Left colon (tissue), 2 donors: Measurements from ENCODE around the gene FKBP4. TPM values are rescaled to one million over a fixed set of nuclear protein-coding genes. Genes with fewer than 3 reads are reported as not detected.

ENCODE experiments used
- ATAC-seq: fragments of 200-7000 bp; cut with Tn5 transposase; one replicate; pipeline ENCODE4 v1.9.1; 2020; ENCODE audit warnings: mild to moderate bottlenecking, moderate library complexity
- DNase-seq, 2 donors: peaks; one replicate each; pipeline ENCODE4 v3.0.0-alpha.2; 2020
- intact Hi-C, 2 donors: fragments of 100-400 bp; cut with DNase I in 1 of 2; cut with micrococcal nuclease in 1 of 2; formaldehyde crosslinking; loops; one replicate each; pipeline versions ENCODE4 v1.11.2 to v1.14.0; 2022; cut with DNase I, micrococcal nuclease
- total RNA-seq, 2 donors: library from RNA; stranded (reverse); fragmentation: NEBNext Ultra II Directional; extraction: Animal tissue kit (Norgen Biotek cat#: 25700); gene quantifications; one replicate each; pipeline ENCODE4 v1.2.1, GENCODE V29; 2021
- donor health status: DM: no; HTN: no; CAD: no.
- donor health status: DM: yes; HTN: yes; CAD: no.

Gene FKBP4
- total RNA-seq, 2 donors from 2014 or later: 66.3 to 67.9 TPM

GRCh38 chr12:2775431-2775830, 19.3 kb upstream of the FKBP4 start:
- DNase-seq: no peak
- no peak for ATAC-seq
- intact Hi-C loops: no loop called here

- intact Hi-C loops: no loop called here
- DNase-seq: no peak
- ATAC-seq: no peak
These were observed 18.5 kb upstream of the FKBP4 start for GRCh38 chr12:2776129-2776806.

GRCh38 chr12:2779281-2779680, 15.5 kb upstream of the FKBP4 start:
- DNase-seq (no peak), ATAC-seq (peak; percentile 87)
- intact Hi-C loops: no loop called here

GRCh38 chr12:2783936-2784600, 10.7 kb upstream of the FKBP4 start:
- peak; percentile 87 for ATAC-seq
- intact Hi-C loops: loop anchor here in 1 of 2 donors (5.0 kb wide), 1 partner anchor 42 kb away; no protein-coding TSS in a partner anchor
- DNase-seq: peak in 1 of 2 donors; percentile 66

DNA sequence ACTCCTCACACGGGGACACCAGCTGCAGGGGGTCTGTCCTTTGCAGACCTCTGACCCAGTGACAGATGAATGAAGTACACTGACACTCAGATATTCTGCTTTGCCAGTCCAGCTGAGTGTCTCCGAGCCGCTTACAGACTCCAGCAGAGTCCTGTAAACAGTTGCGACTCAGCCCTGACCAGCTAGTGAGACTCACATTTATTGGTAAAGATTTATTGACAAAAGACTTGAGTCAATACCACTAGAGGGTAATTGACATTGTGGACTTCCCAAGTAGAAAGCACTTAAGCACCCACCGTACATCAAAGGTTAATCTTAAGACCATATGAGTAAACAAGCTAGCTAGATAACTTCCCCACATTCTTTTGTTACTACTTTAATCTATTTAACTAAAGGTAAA, 9.8 kb upstream of the FKBP4 start:
- intact Hi-C loops: no loop called here
- peak; percentile 82 for ATAC-seq

GRCh38 chr12:2791089-2791488, 3.7 kb upstream of the FKBP4 start:
- intact Hi-C loops: no loop called here
- ATAC-seq (no peak), DNase-seq (no peak)

More for the DNA sequence above, 9.8 kb upstream of the FKBP4 start:
- DNase-seq: no peak

GRCh38 chr12:2792671-2793500, 1.9 kb upstream of the FKBP4 start:
- ATAC-seq (no peak), DNase-seq (no peak)
- intact Hi-C loops: no loop called here

DNA sequence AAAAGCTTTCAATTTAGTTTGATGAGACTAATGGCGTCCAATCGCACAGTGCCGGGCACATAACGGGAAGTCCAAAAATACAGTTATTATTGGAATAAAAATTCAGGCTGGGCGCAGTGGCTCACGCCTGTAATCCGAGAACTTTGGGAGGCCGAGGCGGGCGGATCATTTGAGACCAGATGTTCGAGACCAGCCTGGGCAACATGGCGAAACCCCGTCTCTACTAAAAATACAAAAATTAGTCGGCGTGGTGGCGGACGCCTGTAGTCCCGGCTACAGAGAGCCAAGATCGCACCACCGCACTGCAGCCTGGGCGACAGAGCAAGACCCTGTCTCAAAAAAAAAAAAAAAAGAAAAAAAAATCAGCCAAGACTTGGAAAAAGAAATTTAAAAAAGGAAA, 1.2 kb upstream of the FKBP4 start:
- ATAC-seq (no peak), DNase-seq (no peak)
- intact Hi-C loops: no loop called here

- DNase-seq (no peak), ATAC-seq (peak; percentile 62)
- intact Hi-C loops: no loop called here
These were observed 507 bp upstream of the FKBP4 start for GRCh38 chr12:2794191-2794735.

- DNase-seq: peak; percentile 80 to 89
- peak; percentile 79 for ATAC-seq
- intact Hi-C loops: no loop called here
These were observed 769 bp downstream of the FKBP4 start for GRCh38 chr12:2795291-2796186.

DNA sequence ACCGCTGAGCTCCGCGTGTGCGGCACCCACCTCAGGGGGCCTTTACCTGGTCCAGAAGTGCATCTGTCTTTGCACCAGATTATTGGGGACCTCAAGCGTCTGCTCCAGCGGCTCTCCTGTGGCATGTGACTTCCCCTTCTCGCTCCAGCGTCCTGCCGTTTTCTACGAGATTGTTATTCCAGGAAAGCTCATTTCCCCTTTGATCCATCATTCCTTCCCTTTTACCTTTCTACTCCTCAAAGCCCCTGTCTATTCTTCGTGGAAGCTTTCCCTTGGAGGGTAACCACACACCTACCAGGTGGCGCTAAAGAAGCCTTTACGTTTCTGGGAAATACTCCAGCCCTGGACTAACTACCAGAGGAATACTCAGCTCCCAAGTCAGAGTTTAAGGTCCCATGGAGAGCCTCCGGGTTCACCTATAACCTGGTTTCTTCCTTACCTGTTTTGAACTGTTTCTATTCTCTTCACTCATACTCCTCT, 1.5 kb downstream of the FKBP4 start:
- DNase-seq: no peak

GRCh38 chr12:2797721-2798418, 3.1 kb downstream of the FKBP4 start:
- intact Hi-C loops: no loop called here
- DNase-seq (no peak), ATAC-seq (no peak)

More for the DNA sequence above, 1.5 kb downstream of the FKBP4 start:
- intact Hi-C loops: no loop called here
- ATAC-seq: peak; percentile 45

DNA sequence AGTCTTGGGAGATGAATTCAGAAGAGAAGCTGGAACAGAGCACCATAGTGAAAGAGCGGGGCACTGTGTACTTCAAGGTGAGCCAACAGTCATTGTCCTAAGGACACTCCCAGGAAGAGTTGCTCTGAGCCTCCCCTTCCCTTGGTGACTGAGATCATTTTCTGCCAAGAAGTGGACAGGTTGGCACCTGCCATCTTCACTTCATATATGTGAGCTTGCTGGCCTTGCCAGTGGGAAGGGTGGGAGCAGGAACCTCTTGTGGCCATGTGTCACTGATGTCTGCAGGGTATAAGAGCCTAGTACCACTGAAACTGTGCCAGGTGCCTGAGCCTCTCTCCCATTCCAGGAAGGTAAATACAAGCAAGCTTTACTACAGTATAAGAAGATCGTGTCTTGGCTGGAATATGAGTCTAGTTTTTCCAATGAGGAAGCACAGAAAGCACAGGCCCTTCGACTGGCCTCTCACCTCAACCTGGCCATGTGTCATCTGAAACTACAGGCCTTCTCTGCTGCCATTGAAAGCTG, 5.3 kb downstream of the FKBP4 start:
- no peak for ATAC-seq
- no peak for DNase-seq
- intact Hi-C loops: no loop called here

DNA sequence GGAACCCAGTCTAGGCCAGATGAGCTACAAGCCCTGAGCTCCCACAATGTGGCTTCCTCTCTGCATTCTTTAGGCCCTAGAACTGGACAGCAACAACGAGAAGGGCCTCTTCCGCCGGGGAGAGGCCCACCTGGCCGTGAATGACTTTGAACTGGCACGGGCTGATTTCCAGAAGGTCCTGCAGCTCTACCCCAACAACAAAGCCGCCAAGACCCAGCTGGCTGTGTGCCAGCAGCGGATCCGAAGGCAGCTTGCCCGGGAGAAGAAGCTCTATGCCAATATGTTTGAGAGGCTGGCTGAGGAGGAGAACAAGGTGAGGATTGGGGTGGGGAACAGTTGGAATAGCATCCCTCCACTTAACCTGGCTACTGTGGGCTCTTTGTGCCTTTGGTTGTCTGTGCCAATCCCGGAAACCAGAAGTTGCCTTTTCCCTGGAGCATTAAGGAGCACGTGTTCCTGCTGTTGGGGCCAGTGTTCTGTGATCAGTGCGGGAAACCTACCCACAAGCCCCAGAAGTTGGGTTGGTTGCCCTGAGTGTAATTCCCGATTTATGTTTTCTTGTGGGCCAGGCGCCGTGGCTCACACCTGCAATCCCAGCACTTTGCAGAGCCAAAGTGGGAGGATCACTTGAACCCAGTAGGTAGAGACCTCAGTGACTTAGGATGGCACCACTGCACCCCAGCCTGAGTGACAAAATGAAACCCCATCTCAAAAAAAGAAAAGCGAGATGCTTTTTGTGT, 6.4 kb downstream of the FKBP4 start:
- intact Hi-C loops: no loop called here
- ATAC-seq (no peak), DNase-seq (no peak)

- intact Hi-C loops: no loop called here
- ATAC-seq (no peak), DNase-seq (no peak)
These were observed 9.0 kb downstream of the FKBP4 start for GRCh38 chr12:2803635-2804392.
